ENCODE data around the gene ZNF536. TPM values are rescaled to one million over a fixed set of nuclear protein-coding genes. Genes with fewer than 3 reads are reported as not detected.

Gene ZNF536
- total and polyA plus RNA-seq, 2 of the 13 experiments (the other 11 are each of a cell fraction or from before 2014, with no cell fraction given): not detected

DNA sequence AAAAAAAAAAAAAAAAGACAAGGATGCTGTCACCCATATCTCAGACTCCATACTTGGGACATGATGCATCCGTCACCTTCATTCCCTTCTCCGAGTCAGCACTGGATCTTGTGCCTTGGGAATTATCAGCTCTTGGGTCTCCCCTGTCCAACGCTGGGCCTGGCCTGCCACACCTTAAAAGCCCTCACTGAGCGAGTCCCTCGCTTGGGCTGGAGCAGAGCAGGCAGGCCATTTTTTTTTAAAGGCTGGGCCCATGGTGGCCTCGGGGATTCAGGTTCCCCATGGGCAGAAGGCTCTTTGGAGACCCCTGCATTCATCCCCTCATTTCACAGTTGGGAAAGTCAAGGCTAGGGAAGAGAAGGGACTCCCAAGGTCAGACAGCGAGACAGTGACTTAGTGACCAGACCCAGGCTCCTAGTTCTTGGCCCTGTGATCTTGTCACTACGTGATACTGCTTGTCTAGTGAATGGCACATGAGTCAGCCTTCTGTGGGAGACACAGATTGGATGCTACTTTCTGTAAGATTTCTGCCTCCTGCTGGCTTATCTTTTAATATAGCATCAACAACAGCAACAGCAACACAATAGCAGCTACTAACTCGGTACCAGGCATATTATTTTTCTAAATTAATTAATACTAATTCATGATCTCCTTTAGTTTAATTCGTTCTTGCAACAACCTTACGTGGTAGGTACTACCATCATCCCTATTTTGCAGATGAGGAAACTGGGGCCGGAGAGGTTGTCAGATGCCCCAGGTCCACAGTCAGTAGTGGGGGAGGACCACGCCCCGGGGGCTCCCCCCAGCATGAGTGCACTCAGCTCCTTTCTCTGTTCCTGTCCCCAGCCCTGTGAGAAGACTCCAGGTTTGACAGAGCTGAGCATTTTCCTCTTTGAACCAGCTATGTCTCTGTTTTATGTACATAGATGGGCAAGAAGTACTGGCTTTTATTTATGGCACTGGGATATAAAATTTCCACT is 27.4 kb upstream of the ZNF536 start (continued):
- TF ChIP-seq, protein P1, sequence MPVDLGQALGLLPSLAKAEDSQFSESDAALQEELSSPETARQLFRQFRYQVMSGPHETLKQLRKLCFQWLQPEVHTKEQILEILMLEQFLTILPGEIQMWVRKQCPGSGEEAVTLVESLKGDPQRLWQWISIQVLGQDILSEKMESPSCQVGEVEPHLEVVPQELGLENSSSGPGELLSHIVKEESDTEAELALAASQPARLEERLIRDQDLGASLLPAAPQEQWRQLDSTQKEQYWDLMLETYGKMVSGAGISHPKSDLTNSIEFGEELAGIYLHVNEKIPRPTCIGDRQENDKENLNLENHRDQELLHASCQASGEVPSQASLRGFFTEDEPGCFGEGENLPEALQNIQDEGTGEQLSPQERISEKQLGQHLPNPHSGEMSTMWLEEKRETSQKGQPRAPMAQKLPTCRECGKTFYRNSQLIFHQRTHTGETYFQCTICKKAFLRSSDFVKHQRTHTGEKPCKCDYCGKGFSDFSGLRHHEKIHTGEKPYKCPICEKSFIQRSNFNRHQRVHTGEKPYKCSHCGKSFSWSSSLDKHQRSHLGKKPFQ (CRISPR knock-in tag; IDR thresholded peaks at IDR 0.05; ENCODE audit: insufficient replicate concordance): no peak
- no peak for TF ChIP-seq RORA (CRISPR knock-in tag; IDR thresholded peaks at IDR 0.05)
- no peak for TF ChIP-seq MXI1 (IDR thresholded peaks at IDR 0.05; ENCODE audit: borderline replicate concordance, low read depth, low read length)
- no peak for TF ChIP-seq ETV5 (CRISPR knock-in tag; IDR thresholded peaks at IDR 0.05; ENCODE audit: borderline replicate concordance)
- TF ChIP-seq ZNF496 (CRISPR knock-in tag; IDR thresholded peaks at IDR 0.05; ENCODE audit: insufficient replicate concordance): no peak
- no peak for TF ChIP-seq ZNF775 (CRISPR knock-in tag; IDR thresholded peaks at IDR 0.05; ENCODE audit: borderline replicate concordance)
- TF ChIP-seq FOXK1 (CRISPR knock-in tag; IDR thresholded peaks at IDR 0.05; ENCODE audit: borderline replicate concordance, low read depth): no peak
- no peak for TF ChIP-seq BCL6 (CRISPR knock-in tag; IDR thresholded peaks at IDR 0.05)
- TF ChIP-seq FOXK2 (IDR thresholded peaks at IDR 0.05): no peak
- TF ChIP-seq, protein P2, sequence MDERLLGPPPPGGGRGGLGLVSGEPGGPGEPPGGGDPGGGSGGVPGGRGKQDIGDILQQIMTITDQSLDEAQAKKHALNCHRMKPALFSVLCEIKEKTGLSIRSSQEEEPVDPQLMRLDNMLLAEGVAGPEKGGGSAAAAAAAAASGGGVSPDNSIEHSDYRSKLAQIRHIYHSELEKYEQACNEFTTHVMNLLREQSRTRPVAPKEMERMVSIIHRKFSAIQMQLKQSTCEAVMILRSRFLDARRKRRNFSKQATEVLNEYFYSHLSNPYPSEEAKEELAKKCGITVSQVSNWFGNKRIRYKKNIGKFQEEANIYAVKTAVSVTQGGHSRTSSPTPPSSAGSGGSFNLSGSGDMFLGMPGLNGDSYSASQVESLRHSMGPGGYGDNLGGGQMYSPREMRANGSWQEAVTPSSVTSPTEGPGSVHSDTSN (CRISPR knock-in tag; IDR thresholded peaks at IDR 0.05): no peak
- TF ChIP-seq STAG1 (CRISPR knock-in tag; IDR thresholded peaks at IDR 0.05): no peak
